K562 (cell line): ENCODE results near the gene MET.

ENCODE experiments used
- BHLHE40 ChIP-seq: IDR thresholded peaks from 2 replicates; pipeline ENCODE4 v1.6.1; 2011; ENCODE audit warnings: low read length, improper control_type of control experiment
- FOSL1 ChIP-seq: fragments of 200-800 bp; sonication (Bioruptor generic); conservative IDR thresholded peaks from 2 replicates; pipeline ENCODE4 v1.6.1; 2016; ENCODE audit warnings: missing genetic modification characterization, missing compliant biosample characterization
- HDAC6 ChIP-seq: IDR thresholded peaks from 2 replicates; pipeline ENCODE4 v1.6.1; 2012; ENCODE audit warnings: low read depth, mild to moderate bottlenecking, control low read depth, inconsistent platforms, low read length, moderate library complexity
- MYC ChIP-seq, 2 experiments: fragments of 250-450 bp in 1 of 2; sonication (Bioruptor Pico) in 1 of 2; IDR thresholded peaks; 2 replicates each; pipeline versions ENCODE4 v1.5.1 to v1.6.1; 2012 to 2021; ENCODE audit warnings: low read depth in 2 of 2, borderline replicate concordance in 1 of 2, improper control_type of control experiment in 1 of 2, low read length in 1 of 2, mild to moderate bottlenecking in 1 of 2, moderate library complexity in 1 of 2
- TAF1 ChIP-seq: IDR thresholded peaks from 2 replicates; pipeline ENCODE4 v1.6.1; 2011; ENCODE audit warnings: mild to moderate bottlenecking, low read length, moderate library complexity; ENCODE audit not compliant: insufficient read depth, control insufficient read depth, severe bottlenecking; ENCODE audit errors: extremely low read depth
- ZBTB11 ChIP-seq, 3 experiments: fragments of 200-800 bp in 1 of 3; fragments of 250-450 bp in 1 of 3; fragments of 450-650 bp in 1 of 3; sonication (Bioruptor Pico) in 1 of 3; sonication (Bioruptor generic) in 1 of 3; formaldehyde crosslinking in 1 of 3; IDR thresholded peaks; 2 replicates each; pipeline versions ENCODE4 v1.6.1 to v1.8.0; 2016 to 2022; ENCODE audit warnings: mild to moderate bottlenecking in 2 of 3, missing genetic modification characterization in 2 of 3, missing compliant biosample characterization in 1 of 3, moderate library complexity in 1 of 3
- ZNF354B ChIP-seq: fragments of 250-450 bp; sonication (Bioruptor Pico); IDR thresholded peaks from 2 replicates; pipeline ENCODE4 v1.4.0; 2020
- TF ChIP-seq, protein P1 (sequence below): fragments of 200-800 bp; sonication (Bioruptor generic); IDR thresholded peaks from 2 replicates; pipeline ENCODE4 v1.6.1; 2017; ENCODE audit warnings: missing genetic modification characterization, missing compliant biosample characterization

DNA sequence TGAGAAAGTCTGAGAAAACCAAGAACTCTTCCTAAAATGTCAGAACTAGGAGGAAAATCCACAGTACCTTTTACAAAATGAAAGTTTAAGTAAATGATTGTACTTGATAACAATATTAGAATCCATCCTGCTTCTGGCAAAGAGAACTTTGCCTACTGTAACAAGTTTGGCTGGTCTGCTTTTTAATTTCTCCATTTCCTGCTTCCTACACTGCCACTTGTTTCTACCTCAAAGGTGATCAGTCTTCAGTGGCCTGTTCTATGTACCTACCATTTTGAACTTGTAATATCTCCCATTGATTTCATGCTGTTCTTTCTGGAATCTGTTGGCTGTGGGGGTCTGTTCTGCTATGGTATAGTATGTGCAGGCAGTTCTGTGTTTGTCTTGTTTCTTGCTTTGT lies 157.5 kb downstream of the MET start:
- TF ChIP-seq, protein P1, sequence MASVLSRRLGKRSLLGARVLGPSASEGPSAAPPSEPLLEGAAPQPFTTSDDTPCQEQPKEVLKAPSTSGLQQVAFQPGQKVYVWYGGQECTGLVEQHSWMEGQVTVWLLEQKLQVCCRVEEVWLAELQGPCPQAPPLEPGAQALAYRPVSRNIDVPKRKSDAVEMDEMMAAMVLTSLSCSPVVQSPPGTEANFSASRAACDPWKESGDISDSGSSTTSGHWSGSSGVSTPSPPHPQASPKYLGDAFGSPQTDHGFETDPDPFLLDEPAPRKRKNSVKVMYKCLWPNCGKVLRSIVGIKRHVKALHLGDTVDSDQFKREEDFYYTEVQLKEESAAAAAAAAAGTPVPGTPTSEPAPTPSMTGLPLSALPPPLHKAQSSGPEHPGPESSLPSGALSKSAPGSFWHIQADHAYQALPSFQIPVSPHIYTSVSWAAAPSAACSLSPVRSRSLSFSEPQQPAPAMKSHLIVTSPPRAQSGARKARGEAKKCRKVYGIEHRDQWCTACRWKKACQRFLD (CRISPR knock-in tag) = no peak
- TF ChIP-seq BHLHE40 = no peak
- no peak for TF ChIP-seq HDAC6
- no peak for TF ChIP-seq TAF1
- TF ChIP-seq ZNF354B (CRISPR knock-in tag) = no peak
- TF ChIP-seq ZBTB11 (CRISPR knock-in tag; IDR thresholded peaks at IDR 0.05) = no peak
- no peak for TF ChIP-seq FOSL1 (tag)
- no peak for TF ChIP-seq MYC (IDR thresholded peaks at IDR 0.05; ENCODE audit: low read depth, low read length)
- TF ChIP-seq MYC (CRISPR knock-in tag; IDR thresholded peaks at IDR 0.05; ENCODE audit: borderline replicate concordance, low read depth) = no peak
